GM12878 (cell line): ENCODE measurements around the gene TRIM60. TPM values are rescaled to one million over a fixed set of nuclear protein-coding genes. Genes with fewer than 3 reads are reported as not detected.

Source experiments
- ATAC-seq: fragments of 200-7000 bp; cut with Tn5 transposase; 3 replicates; pipeline ENCODE4 v1.9.1; 2020; ENCODE audit warnings: mild to moderate bottlenecking, moderate library complexity
- BruUV-seq: library from RNA; stranded (reverse); fragments of 400-500 nt; replicated peaks from 2 replicates; lab custom pipeline; 2021; lab: Mats Ljungman, UMichigan
- CTCF ChIA-PET: fragments of 300-600 bp; sonication (Branson Sonifier 250); formaldehyde crosslinking; extraction: SDS; loops from one replicate; lab custom pipeline; 2021; ENCODE audit warnings: inconsistent platforms; lab: Yijun Ruan, JAX
- POLR2A ChIA-PET: fragments of 350-600 bp; formaldehyde crosslinking; extraction: SDS; loops from one replicate; lab custom pipeline; 2021; ENCODE audit warnings: inconsistent platforms; lab: Charles Lee
- RAD21 ChIA-PET: fragments of 300-600 bp; sonication (Branson Sonifier 250); formaldehyde crosslinking; loops from one replicate; lab custom pipeline; 2023; ENCODE audit warnings: antibody characterized with exemption; ENCODE audit not compliant: unreplicated experiment; lab: Charles Lee
- SMC1A ChIA-PET: fragments of 300-600 bp; sonication (Branson Sonifier 250); formaldehyde crosslinking; loops from one replicate; lab custom pipeline; 2023; ENCODE audit not compliant: unreplicated experiment, uncharacterized antibody; lab: Charles Lee
- DNase-seq: peaks from one replicate; pipeline ENCODE4 v3.0.0-alpha.2; 2011; ENCODE audit warnings: low read depth, low spot score
- FAIRE-seq: peaks from 3 replicates; lab custom pipeline; 2011; peaks lifted over from hg19 to GRCh38; lab: Jason Lieb, UNC
- H2AFZ ChIP-seq: 2 replicates; pipeline ENCODE4 v1.6.0; 2011; ENCODE audit warnings: low read depth, low read length, control low read depth; ENCODE audit not compliant: control insufficient read depth
- H3K27ac ChIP-seq: 2 replicates; pipeline ENCODE4 v1.5.1; 2011; ENCODE audit warnings: control low read depth; ENCODE audit not compliant: control insufficient read depth, insufficient read depth
- H3K27me3 ChIP-seq, 2 experiments: replicated peaks in 1 of 2; 2 replicates each; pipeline versions ENCODE4 v1.6.0 to v1.6.1; 2011; ENCODE audit warnings: low read length in 1 of 2; ENCODE audit not compliant: control insufficient read depth in 2 of 2, insufficient read depth in 2 of 2
- H3K36me3 ChIP-seq, 2 experiments: 2 replicates each; pipeline ENCODE4 v1.5.1; 2011; ENCODE audit warnings: low read length in 1 of 2; ENCODE audit not compliant: control insufficient read depth in 2 of 2, insufficient read depth in 2 of 2
- H3K4me1 ChIP-seq: 2 replicates; pipeline ENCODE4 v1.6.1; 2011; ENCODE audit warnings: mild to moderate bottlenecking, low read length, moderate library complexity, mixed read lengths; ENCODE audit not compliant: control insufficient read depth, insufficient read depth
- H3K4me2 ChIP-seq: 2 replicates; pipeline ENCODE4 v1.6.0; 2011; ENCODE audit warnings: control low read depth; ENCODE audit not compliant: control insufficient read depth, insufficient read depth
- H3K4me3 ChIP-seq: fragments of 200-600 bp; sonication (generic); 2 replicates; pipeline ENCODE4 v1.5.1; 2016
- H3K79me2 ChIP-seq: 2 replicates; pipeline ENCODE4 v1.6.0; 2011; ENCODE audit warnings: low read length; ENCODE audit not compliant: control insufficient read depth, insufficient read depth
- H3K9ac ChIP-seq: 2 replicates; pipeline ENCODE4 v1.8.0; 2011; ENCODE audit warnings: low read length, control low read depth, mixed read lengths; ENCODE audit not compliant: control insufficient read depth, insufficient read depth
- H3K9me3 ChIP-seq: replicated peaks from 3 replicates; pipeline ENCODE4 v1.5.1; 2011; ENCODE audit warnings: mild to moderate bottlenecking, low read length; ENCODE audit not compliant: control insufficient read depth, insufficient read depth
- H4K20me1 ChIP-seq: 2 replicates; pipeline ENCODE4 v1.6.0; 2011; ENCODE audit not compliant: control insufficient read depth, insufficient read depth
- ATF7 ChIP-seq: fragments of 450-650 bp; IDR thresholded peaks from 2 replicates; pipeline ENCODE4 v1.6.1; 2016; ENCODE audit warnings: low read depth, mild to moderate bottlenecking
- CBX5 ChIP-seq: sonication (generic); IDR thresholded peaks from 2 replicates; pipeline ENCODE4 v1.6.1; 2016; ENCODE audit warnings: low read depth, moderate library complexity, mild to moderate bottlenecking, inconsistent platforms
- PKNOX1 ChIP-seq: fragments of 450-650 bp; IDR thresholded peaks from 2 replicates; pipeline ENCODE4 v1.6.1; 2016; ENCODE audit warnings: mild to moderate bottlenecking
- RAD21 ChIP-seq: IDR thresholded peaks from 2 replicates; pipeline ENCODE4 v1.6.1; 2011; ENCODE audit warnings: mild to moderate bottlenecking, low read depth, low read length, moderate library complexity; ENCODE audit not compliant: insufficient read depth
- SMAD5 ChIP-seq: IDR thresholded peaks from 2 replicates; pipeline ENCODE4 v1.6.1; 2016; ENCODE audit warnings: antibody characterized with exemption, low read depth
- SMARCA5 ChIP-seq: fragments of 450-650 bp; IDR thresholded peaks from 2 replicates; pipeline ENCODE4 v1.6.1; 2017; ENCODE audit warnings: mild to moderate bottlenecking
- ZNF622 ChIP-seq: fragments of 450-650 bp; IDR thresholded peaks from 2 replicates; pipeline ENCODE4 v1.6.1; 2017; ENCODE audit warnings: mild to moderate bottlenecking, inconsistent platforms
- WGBS: methylation state at CpG from one replicate; pipeline ENCODE4 v1.1.6; 2016; ENCODE audit warnings: low lambda C conversion rate; ENCODE audit not compliant: insufficient replicate concordance, insufficient coverage; ENCODE audit errors: missing lambda C conversion rate; 5-methylcytosine and 5-hydroxymethylcytosine counted together
- in situ Hi-C: fragments of 300-500 bp; cut with MboI; formaldehyde crosslinking; loops from 9 replicates; pipeline ENCODE4 v1.14.3; 2018; ENCODE audit warnings: mixed read lengths
- intact Hi-C: fragments of 100-400 bp; cut with micrococcal nuclease; formaldehyde crosslinking; loops from one replicate; pipeline ENCODE4 v1.14.2; 2022; ENCODE audit not compliant: unreplicated experiment
- polyA plus RNA-seq, 11 experiments: library from polyadenylated mRNA; depleted of rRNA in 4 of 11; unstranded in 6 of 11; stranded (reverse) in 5 of 11; fragments of >200 nt; fragmentation: Nextera tagmentation in 4 of 11; fragmentation: Illumina TruSeq in 1 of 11; extraction: Ambion mirVana in 4 of 11; extraction: Trizol in 1 of 11; gene quantifications; 1 replicate in 1 of 11; 2 replicates in 10 of 11; pipeline versions ENCODE4 v1.2.1 to v1.2.3, GENCODE V29; 2011 to 2016; ENCODE audit warnings: inconsistent platforms in 2 of 11, missing spikeins in 2 of 11, low read depth in 1 of 11
- total RNA-seq, 4 experiments: library from RNA; depleted of rRNA in 3 of 4; stranded (reverse); fragments of >200 nt in 3 of 4; fragmentation: Illumina TruSeq in 1 of 4; extraction: Trizol in 1 of 4; gene quantifications; 2 replicates each; pipeline versions ENCODE4 v1.2.1 to v1.2.3, GENCODE V29; 2013 to 2021
- TF ChIP-seq, protein P1 (sequence below): fragments of 150-350 bp; IDR thresholded peaks from 2 replicates; pipeline ENCODE4 v1.6.1; 2014; ENCODE audit warnings: mild to moderate bottlenecking, low read depth, low read length
- TF ChIP-seq, protein P2 (sequence below): IDR thresholded peaks from 2 replicates; pipeline ENCODE4 v1.6.1; 2011; ENCODE audit warnings: low read depth, mild to moderate bottlenecking, low read length, moderate library complexity, borderline replicate concordance; ENCODE audit errors: extremely low read depth
- TF ChIP-seq, protein P3 (sequence below), 3 experiments: IDR thresholded peaks in 2 of 3; conservative IDR thresholded peaks in 1 of 3; 2 replicates each; pipeline ENCODE4 v1.5.1; 2011; ENCODE audit warnings: low read depth in 3 of 3, low read length in 3 of 3, mild to moderate bottlenecking in 3 of 3, control low read depth in 2 of 3, moderate library complexity in 2 of 3, inconsistent platforms in 1 of 3, mixed read lengths in 1 of 3; ENCODE audit not compliant: control insufficient read depth in 2 of 3, insufficient read depth in 1 of 3; ENCODE audit errors: extremely low read depth in 1 of 3

TRIM60 gene
- total and polyA plus RNA-seq, 10 of the 15 experiments (the other 5 are each of a cell fraction or from before 2014, with no cell fraction given): not detected

DNA sequence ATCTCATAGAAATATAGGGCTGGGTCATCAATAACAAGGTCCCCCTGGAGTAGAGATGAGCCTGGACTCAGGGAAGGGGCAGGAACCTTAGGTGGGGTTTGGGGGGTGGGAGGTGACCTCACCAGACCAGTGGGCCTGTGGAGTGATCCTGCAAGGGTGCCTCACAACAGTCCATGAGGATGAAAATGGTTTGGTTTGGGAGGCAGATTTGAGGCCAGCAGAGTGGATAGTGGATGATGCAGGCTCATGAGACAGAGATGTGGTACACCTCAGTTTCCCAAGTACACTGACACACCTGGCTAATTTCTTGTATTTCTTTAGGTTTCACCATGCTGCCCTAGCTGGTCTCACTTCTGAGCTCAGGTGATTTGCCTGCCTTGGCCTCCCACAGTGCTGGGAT lies 18.1 kb upstream of the TRIM60 start:
- Histone ChIP-seq H3K9me3 (no peaks in the 10 kb centered on the region), H3K27ac (no peak overlapping the region), H3K4me1 (no peaks in the 10 kb centered on the region), H4K20me1 (no peaks in the 10 kb centered on the region), H3K4me3 (no peak overlapping the region), H3K4me2 (no peak overlapping the region), H3K79me2 (no peaks in the 10 kb centered on the region), H3K9ac (no peak overlapping the region), H3K27me3 (peaks cover 0 to 3% of the 10 kb centered on the region in 2 experiments; a peak in 2 of 4 replicates), H3K36me3 (no peaks in the 10 kb centered on the region), H2AFZ (no peak overlapping the region)
- TF ChIP-seq, protein P1, sequence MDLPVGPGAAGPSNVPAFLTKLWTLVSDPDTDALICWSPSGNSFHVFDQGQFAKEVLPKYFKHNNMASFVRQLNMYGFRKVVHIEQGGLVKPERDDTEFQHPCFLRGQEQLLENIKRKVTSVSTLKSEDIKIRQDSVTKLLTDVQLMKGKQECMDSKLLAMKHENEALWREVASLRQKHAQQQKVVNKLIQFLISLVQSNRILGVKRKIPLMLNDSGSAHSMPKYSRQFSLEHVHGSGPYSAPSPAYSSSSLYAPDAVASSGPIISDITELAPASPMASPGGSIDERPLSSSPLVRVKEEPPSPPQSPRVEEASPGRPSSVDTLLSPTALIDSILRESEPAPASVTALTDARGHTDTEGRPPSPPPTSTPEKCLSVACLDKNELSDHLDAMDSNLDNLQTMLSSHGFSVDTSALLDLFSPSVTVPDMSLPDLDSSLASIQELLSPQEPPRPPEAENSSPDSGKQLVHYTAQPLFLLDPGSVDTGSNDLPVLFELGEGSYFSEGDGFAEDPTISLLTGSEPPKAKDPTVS: no peak
- TF ChIP-seq SMARCA5 (no peak), CBX5 (no peak), ZNF622 (no peak)
- TF ChIP-seq, protein P2, sequence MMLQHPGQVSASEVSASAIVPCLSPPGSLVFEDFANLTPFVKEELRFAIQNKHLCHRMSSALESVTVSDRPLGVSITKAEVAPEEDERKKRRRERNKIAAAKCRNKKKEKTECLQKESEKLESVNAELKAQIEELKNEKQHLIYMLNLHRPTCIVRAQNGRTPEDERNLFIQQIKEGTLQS: no peak
- DNase-seq: no peak
- in situ Hi-C loops: no loop called here
- ATAC-seq: no peak
- intact Hi-C loops: no loop called here
- ChIA-PET CTCF (no interaction called here), SMC1A (no interaction called here), RAD21 (no interaction called here), POLR2A (no interaction called here)
- BruUV-seq: no TSS peak
- no peak for FAIRE-seq

DNA sequence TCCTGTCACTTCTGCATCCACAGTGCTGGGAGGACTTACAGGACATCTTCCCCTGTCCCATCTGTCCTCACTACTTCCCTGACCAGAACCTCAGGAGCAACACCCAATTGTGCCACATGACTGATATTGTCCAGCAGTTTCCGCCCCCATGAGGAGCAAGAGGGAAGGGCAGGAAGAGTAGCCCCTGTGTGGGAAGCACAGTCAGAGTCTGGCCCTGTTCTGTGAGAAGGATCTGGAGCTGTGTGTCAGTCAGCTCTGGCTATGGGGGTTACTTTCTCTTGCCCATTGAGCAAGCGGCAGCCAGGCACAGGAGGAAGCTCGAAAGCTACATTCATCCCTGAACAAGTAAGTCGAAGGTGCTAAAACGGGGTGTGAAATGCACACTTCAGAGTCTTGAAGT lies 14.8 kb upstream of the TRIM60 start:
- BruUV-seq: no TSS peak
- peak; percentile 64 for ATAC-seq
- no peak for TF ChIP-seq PKNOX1
- TF ChIP-seq ATF7: no peak
- TF ChIP-seq, protein P3, sequence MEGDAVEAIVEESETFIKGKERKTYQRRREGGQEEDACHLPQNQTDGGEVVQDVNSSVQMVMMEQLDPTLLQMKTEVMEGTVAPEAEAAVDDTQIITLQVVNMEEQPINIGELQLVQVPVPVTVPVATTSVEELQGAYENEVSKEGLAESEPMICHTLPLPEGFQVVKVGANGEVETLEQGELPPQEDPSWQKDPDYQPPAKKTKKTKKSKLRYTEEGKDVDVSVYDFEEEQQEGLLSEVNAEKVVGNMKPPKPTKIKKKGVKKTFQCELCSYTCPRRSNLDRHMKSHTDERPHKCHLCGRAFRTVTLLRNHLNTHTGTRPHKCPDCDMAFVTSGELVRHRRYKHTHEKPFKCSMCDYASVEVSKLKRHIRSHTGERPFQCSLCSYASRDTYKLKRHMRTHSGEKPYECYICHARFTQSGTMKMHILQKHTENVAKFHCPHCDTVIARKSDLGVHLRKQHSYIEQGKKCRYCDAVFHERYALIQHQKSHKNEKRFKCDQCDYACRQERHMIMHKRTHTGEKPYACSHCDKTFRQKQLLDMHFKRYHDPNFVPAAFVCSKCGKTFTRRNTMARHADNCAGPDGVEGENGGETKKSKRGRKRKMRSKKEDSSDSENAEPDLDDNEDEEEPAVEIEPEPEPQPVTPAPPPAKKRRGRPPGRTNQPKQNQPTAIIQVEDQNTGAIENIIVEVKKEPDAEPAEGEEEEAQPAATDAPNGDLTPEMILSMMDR (IDR thresholded peaks at IDR 0.05 in 2 of 3, conservative IDR thresholded peaks at IDR 0.05 in 1 of 3; ENCODE audit: control insufficient read depth in 2 of 3, extremely low read depth in 1 of 3, insufficient read depth in 1 of 3, low read depth in 3 of 3, low read length in 3 of 3): 0 out of 6 replicates have a peak, but pooled peaks of 2 of the 3 experiments have one; percentile 5 to 7
- TF ChIP-seq SMAD5: no peak
- peak; percentile 17; the same call in 1 of the 2 replicates for TF ChIP-seq RAD21
- H3K4me2 ChIP-seq: no peak overlapping the region
- in situ Hi-C loops: no loop called here
- no peaks in the 10 kb centered on the region for H3K9me3 ChIP-seq
- ChIA-PET CTCF (no interaction called here), SMC1A (no interaction called here), RAD21 (no interaction called here), POLR2A (no interaction called here)
- no peak overlapping the region for H2AFZ ChIP-seq
- WGBS: 42% methylated on average over 5 of the region's 5 CpGs
- H3K36me3 ChIP-seq: no peaks in the 10 kb centered on the region
- no peak for FAIRE-seq
- intact Hi-C loops: no loop called here
- H3K79me2 ChIP-seq: no peaks in the 10 kb centered on the region
- H4K20me1 ChIP-seq: no peaks in the 10 kb centered on the region
- DNase-seq: no peak
- no peak overlapping the region for H3K27ac ChIP-seq
- H3K27me3 ChIP-seq: no peaks in the 10 kb centered on the region; a peak in 1 of 4 replicates
- no peaks in the 10 kb centered on the region for H3K4me1 ChIP-seq
- H3K4me3 ChIP-seq: no peak overlapping the region
- H3K9ac ChIP-seq: no peak overlapping the region
